SK-N-MC (cell line): ENCODE measurements around the gene HDLBP.

Experiments used
- EZH2 ChIP-seq: fragments of 200-600 bp; sonication (generic); IDR thresholded peaks from one replicate; pipeline ENCODE4 v1.6.1; 2017; ENCODE audit warnings: antibody characterized with exemption
- FOXP2 ChIP-seq: optimal IDR thresholded peaks from 2 replicates; pipeline ENCODE3; 2011; ENCODE audit warnings: mild to moderate bottlenecking, moderate library complexity; ENCODE audit not compliant: insufficient read depth; ENCODE audit errors: extremely low read length, control extremely low read depth
- POLR2AphosphoS5 ChIP-seq: IDR thresholded peaks from 2 replicates; pipeline ENCODE4 v1.6.1; 2012; ENCODE audit warnings: mild to moderate bottlenecking, low read depth, low read length, borderline replicate concordance

- TF ChIP-seq EZH2 (no peak), POLR2AphosphoS5 (no peak), FOXP2 (no peak)
Observed at GRCh38 chr2:241180495-241180894, 135.0 kb downstream of the HDLBP start.
